ENCODE measurements around the gene DPYSL4. TPM values are rescaled to one million over a fixed set of nuclear protein-coding genes. Genes with fewer than 3 reads are reported as not detected.
"Not testable (repeated sequence)": the region's sequence is repeated elsewhere in the genome, so short reads cannot be mapped to it uniquely, and the experiment has no call there.

Gene DPYSL4
- total RNA-seq, 1 experiment from 2014 or later = not detected

DNA sequence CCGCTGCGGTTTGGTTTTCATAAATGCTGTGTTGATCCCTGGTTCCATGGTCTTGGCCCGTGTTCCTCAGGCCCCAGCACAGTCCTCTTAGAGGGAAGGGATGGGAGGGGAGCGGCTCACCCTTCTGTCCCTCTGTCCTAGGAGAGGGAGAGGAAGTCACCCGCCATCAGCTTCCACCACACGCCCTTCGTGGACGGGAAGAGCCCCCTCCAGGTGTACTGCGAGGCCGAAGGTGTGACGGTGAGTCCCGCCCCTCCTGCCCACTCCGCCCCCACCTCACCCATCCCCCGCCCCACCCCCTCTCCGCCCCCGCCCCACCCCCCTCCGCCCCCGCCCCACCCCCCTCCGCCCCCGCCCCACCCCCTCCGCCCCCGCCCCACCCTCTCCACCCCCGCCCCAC is 37.5 kb upstream of the DPYSL4 start:
- DNase-seq (ENCODE audit: low read depth) = no peak

DNA sequence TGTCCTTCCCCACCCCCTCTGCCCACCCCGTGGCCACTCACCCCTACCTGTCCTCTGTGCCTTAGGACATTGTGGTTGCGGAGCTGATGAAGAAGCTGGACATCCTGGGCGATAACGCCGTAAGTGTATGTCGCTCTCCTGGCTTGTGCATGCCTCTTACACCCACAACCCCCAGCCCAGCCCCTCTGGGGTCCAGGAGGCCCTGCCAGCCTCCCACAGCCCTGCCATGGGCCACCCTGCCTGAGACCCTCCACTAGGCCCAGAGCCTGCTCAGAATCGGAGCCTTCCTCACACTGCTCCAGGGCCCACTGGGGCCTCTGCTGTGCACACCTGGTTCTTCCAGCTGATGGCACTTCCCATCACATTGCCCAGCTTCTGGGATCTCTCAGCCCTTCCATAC is 36.8 kb upstream of the DPYSL4 start:
- DNase-seq (ENCODE audit: low read depth) = no peak

DNA sequence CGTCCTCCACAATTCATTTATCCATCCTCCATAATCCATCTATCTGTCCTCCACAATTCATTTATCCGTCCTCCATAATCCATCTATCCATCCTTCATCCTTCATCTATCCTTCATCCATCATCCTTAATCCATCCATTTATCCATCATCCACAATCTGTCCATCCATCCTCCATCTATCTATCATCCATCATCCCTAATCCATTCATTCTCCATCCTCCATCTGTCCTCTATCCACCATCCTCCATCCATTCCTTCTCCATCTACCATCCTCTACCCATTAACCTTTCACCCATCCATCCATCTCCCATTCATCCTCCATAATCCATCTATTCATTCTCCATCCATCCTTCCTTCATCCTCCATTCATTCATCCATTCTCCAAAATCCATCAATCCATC is 36.0 kb upstream of the DPYSL4 start:
- DNase-seq (ENCODE audit: low read depth) = no peak

DNA sequence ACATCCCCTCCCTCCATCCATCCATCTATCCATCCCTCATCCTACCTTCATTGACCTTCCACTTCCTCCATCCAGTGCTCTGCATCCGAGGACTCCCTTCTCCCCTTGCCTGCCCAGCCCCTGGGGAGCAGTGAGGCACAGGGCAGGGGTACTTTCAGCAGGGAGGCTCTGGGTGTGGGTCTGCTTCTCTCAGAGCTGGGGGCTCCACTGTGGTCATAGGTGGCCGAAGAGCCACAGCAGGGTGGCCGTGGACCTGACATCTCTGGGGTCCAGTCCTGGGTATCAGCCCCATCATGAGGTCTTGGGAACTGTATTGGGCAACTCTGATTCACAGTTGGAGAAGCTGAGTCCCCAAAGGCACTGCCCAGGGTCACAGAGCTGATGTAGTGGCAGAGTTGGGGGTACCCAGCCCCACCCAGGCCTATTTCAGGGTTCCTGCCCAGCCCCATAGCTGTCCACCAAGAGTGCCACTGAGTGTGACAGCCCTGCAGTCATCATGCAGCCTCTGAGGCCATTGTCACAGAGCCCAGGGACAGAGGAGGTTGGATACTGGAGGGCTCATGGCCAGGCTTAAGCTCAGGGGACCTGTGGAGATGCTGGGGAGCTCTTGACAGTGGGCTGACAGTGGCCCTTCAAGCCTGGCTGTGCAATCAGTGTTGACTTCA is 35.3 kb upstream of the DPYSL4 start:
- no peak for DNase-seq (ENCODE audit: low read depth)

DNA sequence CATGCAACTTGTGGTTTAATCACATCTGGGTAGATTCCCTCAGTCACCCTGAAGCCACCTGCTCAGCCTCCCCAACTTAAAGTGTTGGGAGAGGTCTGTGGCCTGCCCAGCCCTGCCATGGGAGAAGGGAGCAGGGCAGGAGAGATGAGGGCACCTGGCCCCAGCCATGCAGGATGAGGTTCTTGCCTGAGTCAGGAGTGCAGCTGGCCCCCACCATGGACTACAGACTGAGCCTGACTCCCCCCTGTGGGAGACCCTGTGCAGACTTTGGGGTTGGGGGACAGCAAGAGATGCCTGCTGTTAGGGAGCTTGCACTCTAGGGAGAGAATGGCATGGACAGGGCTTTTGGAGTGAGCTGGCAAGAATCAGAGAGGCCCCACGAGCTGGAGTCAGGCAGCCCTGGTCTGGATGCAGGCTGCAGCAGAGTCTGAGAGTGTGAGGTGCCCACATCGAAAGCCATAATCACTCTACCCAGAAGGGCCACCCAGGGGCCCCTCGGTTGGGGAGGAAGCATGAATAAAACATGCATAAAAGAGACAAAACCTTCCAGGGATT is 34.7 kb upstream of the DPYSL4 start:
- DNase-seq (ENCODE audit: low read depth) = no peak

DNA sequence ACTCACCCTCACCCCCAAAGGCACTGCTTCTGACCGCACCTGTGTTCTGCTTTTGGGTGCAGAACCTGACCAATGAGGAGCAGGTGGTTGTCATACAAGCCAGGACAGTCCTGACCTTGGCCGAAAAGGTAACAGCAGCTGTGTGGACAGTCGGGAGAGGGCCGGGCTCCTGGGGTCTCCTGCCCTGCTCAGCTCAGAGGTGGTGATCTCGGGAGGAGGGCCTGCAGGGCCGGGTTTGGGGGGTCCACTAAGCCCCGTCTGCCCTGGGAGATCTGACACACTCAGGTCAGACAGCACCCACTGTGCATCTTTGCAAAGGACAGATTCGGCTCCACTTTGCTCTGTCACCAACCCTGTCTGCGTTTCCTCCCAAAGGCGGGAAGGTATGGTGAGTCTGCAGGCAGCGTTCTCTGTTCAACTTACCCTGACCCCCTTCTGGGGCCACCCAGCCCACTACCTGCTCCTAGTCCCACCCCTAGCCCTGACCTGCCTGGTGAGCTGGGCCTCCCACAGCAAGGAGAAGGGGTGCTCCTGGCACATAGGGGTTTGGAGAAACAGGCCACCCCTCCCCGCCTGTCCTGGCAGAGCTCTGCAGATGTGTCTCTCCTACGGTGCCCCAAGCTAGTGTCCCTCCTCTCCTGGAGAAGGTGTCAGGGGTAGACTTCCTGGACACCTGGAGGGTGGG is 33.7 kb upstream of the DPYSL4 start:
- DNase-seq (ENCODE audit: low read depth) = no peak

DNA sequence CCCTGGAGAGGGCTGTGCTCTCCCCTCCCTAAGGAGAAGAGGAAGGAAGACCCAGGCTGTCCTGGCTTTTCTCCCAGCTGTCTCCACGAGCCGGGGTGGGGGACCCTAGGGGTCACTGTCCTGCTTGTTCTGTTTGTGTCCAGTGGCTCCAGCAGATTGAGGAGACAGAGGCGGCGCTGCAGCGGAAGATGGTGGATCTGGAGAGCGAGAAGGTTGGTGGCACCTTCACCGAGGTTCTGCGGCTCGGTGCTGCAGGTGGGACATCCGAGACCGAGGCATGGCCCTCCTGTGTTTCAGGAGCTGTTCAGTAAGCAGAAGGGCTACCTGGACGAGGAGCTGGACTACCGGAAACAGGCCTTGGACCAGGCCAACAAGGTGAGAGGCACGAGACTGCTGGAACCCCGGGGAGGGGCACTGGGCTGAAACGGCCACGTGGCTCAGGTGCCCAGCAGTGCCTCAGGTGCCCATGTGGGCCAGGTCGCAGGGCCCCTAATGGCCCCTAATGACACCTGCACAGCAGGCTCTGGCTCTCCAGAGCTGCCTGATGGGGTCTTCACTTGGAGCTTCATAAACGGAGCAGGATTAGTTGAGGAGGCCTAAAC is 33.0 kb upstream of the DPYSL4 start:
- DNase-seq (ENCODE audit: low read depth) = no peak

DNA sequence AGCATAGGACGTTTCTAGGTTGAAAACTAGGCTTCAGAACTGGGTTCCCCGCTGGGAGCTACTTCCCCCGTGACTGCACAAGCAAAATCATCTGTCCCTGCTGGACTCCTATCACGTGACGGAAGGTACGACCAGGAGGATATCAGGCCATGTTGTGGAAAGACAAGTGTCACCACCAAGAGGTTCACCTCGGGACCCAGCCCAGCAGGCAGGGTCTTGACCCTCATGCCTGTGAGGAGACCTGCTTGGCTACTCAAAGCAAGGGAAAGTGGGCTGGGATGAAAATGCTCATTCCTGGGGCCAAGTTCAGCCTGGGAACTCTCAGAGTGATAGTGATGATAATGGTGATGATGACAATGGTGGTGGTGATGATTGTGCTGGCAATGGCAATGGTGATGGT is 32.3 kb upstream of the DPYSL4 start:
- no peak for DNase-seq (ENCODE audit: low read depth)

DNA sequence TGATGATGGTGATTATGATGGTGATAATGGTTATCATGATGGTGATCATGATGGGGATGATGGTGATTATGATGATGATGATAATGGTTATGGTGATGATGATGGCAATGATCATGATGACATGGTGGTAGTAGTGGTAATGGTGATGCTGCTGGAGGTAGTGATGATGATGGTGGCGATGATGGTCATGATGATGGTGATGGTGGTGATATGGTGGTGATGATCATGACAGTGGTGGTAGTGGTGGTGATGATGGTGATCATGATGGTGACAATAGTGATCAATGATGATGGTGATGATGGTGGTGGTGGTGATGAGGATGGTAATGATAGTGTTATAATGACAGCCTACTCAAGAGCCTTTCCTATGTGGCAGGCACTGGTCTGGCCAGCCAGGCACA is 31.8 kb upstream of the DPYSL4 start:
- DNase-seq (ENCODE audit: low read depth) = no peak

DNA sequence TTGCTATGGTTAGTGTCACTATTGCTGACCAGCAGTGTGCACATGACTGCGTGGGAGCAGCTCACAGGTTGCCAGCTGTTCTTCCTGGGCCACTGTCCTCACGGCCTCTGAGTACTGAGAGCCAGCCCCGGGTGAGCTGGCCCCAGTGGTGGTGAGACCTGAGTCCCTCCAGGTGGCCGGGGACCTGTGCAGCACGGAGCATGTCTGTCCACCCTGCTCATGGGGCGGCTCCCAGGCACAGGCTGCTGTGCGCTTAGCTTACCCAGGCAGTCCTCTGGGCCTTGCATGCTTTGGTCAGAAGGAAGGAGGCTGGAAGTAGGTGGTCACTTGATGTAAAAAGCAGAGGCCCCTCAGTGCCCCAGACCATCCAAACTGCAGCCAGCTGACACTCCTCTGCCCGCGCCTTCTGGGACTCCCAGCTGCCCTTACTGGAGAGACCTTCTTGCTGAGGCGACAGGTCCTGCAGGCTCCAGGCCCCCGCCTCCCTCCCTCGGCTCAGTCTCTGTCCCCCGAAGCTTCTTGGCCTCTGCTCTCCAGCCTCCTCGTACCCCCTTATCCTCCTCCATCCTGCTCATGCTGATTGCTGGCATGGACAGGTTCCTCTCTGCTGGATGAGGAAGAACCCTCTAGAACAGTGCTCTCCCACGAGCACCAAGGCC is 30.9 kb upstream of the DPYSL4 start:
- no peak for DNase-seq (ENCODE audit: low read depth)

DNA sequence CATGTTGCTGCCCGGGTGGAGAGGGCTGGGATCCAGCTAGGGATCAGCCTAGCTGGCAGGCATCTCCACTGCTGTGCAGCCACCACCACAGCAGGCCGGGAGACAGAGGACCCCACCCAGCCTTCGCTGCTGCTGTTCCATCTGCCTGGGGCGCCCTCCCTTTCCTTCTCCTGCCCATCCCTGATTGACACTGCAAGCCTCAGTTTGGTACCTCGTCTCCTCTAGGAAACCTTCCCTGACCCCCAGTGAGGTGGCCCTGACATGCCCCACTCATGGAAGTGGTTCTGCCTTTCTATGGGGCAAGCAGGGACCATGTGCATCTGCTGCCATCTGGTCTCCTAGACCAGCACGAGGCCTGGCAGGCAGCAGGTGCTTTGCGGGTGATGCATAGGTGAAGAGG is 30.4 kb upstream of the DPYSL4 start:
- DNase-seq (ENCODE audit: low read depth) = no peak

DNA sequence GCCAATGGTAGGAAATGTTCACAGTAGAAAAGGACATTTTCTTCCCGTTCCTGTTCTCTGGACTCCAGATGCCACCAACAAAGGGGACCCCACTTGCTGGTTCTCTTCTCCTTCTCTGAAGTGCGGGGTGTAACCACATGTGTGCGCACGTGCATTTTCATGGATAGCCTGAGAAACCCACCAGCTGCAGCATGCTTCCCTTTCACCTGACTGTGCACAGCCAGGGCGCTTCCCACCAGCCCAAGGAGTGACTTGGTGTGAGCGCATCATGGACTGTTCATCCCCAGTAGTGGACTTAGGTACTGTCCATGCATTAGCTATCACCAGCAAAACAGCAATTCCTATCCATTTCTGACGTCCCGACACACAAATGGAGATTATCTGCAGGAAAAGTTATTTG is 29.6 kb upstream of the DPYSL4 start:
- DNase-seq (ENCODE audit: low read depth) = no peak

DNA sequence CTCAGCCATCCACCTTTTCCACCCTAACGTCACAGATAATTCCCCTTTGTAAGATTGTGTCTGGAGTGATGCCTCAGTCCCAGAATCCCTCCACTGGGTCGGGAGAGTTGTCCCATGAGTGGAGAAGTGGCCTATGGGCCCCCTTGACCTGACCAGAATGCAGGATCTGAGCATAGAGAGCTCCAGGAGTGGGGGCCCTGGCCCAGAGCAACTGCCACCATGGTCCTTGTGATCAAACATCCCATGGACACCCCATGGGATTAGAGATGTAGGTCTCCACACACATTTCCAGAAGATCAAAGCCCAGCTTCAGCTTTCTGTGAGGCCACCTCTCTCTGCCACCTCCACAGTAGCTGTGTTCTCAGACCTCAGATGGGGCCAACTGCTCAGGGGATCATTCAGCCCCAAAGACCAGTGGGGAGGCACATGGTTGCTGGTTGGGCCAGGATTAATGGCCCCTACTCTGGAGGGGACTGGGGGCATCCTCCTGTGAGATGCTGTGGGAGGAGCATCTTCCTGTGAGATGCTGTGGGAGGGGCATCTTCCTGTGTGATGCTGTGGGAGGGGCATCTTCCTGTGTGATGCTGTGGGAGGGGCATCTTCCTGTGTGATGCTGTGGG is 28.5 kb upstream of the DPYSL4 start:
- no peak for DNase-seq (ENCODE audit: low read depth)

DNA sequence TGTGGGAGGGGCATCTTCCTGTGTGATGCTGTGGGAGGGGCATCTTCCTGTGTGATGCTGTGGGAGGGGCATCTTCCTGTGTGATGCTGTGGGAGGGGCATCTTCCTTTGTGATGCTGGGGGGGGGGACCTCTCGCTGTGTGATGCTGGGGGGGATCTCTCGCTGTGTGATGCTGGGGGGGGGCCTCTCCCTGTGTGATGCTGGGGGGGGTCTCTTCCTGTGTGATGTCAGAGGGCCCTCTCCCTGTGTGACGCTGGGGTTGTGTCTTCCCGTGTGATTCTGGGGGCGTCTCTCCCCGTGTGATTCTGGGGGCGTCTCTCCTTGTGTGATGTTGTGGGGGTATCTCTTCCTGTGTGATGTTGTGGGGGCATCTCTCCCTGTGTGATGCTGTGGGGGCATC is 27.9 kb upstream of the DPYSL4 start:
- no peak for DNase-seq (ENCODE audit: low read depth)

DNA sequence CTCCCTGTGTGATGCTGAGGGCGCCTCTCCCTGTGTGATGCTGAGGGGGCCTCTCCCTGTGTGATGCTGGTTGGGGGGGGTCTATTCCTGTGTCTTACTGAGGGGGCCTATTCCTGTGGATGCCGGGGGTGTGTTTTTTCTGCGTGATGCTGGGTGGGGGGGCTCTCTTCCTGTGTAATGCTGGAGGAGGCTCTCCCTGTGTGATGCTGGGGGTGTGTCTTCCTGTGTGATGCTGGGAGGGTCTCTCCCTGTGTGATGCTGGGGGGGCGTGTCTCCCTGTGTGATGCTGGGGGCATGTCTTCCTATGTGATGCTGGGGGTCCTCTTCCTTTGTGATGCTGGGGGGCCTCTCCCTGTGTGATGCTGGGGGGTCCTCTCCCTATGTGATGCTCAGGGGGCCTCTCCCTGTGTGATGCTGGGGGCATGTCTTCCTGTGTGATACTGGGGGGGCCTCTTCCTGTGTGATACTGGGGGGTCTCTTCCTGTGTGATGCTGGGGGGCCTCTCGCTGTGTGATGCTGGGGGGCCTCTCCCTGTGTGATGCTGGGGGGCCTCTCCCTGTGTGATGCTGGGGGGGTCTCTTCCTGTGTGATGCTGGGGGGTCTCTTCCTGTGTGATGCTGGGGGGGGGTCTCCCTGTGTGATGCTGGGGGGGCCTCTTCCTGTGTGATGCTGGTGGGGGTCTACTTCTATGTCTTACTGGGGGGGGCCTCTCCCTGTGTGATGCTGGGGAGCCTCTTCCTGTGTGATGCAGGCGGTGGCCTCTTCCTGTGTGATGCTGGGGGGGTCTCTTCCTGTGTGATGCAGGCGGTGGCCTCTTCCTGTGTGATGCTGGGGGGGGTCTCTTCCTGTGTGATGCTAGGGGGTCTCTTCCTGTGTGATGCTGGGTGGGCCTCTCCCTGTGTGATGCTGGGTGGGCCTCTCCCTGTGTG is 27.2 kb upstream of the DPYSL4 start:
- DNase-seq (ENCODE audit: low read depth) = not testable (repeated sequence)

DNA sequence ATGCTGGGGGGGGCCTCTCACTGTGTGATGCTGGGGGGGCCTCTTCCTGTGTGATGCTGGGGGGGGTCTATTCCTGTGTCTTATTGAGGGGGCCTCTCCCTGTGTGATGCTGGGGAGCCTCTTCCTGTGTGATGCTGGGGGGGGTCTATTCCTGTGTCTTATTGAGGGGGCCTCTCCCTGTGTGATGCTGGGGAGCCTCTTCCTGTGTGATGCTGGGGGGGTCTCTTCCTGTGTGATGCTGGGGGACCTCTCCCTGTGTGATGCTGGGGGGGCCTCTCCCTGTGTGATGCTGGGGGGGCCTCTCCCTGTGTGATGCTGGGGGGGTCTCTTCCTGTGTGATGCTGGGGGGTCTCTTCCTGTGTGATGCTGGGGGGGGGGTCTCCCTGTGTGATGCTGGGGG is 26.5 kb upstream of the DPYSL4 start:
- not testable (repeated sequence) for DNase-seq (ENCODE audit: low read depth)

DNA sequence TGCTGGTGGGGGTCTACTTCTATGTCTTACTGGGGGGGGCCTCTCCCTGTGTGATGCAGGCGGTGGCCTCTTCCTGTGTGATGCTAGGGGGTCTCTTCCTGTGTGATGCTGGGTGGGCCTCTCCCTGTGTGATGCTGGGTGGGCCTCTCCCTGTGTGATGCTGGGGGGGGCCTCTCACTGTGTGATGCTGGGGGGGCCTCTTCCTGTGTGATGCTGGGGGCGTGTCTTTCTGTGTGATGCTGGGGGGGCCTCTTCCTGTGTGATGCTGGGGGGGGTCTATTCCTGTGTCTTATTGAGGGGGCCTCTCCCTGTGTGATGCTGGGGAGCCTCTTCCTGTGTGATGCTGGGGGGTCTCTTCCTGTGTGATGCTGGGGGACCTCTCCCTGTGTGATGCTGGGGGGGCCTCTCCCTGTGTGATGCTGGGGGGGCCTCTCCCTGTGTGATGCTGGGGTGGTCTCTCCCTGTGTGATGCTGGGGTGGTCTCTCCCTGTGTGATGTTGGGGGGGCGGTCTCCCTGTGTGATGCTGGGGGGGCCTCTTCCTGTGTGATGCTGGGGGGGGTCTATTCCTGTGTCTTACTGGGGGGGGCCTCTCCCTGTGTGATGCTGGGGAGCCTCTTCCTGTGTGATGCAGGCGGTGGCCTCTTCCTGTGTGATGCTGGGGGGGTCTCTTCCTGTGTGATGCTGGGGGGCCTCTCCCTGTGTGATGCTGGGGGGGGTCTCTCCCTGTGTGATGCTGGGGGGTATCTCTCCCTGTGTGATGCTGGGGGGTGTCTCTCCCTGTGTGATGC is 25.7 kb upstream of the DPYSL4 start:
- not testable (repeated sequence) for DNase-seq (ENCODE audit: low read depth)

DNA sequence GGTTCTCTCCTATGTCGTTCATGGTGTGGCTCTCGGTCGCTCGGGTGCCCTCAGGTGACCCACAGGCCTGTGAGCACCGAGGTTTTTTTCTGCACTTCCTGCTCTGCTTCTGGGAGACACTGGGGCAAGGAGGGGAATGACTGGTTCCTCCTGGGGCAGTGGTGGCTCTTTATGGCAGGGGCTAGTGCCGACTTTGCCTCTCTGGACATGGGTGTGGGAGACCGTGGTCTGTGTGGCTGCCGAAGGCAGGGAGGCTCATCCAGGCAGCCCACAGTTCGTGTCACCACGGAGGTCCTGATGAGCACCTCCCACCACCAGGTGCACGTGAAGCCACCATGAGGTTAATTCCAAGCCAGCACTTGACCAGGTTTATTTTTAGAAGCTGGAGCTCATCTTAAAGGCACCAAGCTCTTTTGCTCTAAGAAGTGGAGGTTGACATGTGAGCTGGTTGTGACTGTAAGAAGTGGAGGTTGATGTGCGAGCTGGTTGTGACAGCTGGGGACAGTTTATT is 24.7 kb upstream of the DPYSL4 start:
- no peak for DNase-seq (ENCODE audit: low read depth)

DNA sequence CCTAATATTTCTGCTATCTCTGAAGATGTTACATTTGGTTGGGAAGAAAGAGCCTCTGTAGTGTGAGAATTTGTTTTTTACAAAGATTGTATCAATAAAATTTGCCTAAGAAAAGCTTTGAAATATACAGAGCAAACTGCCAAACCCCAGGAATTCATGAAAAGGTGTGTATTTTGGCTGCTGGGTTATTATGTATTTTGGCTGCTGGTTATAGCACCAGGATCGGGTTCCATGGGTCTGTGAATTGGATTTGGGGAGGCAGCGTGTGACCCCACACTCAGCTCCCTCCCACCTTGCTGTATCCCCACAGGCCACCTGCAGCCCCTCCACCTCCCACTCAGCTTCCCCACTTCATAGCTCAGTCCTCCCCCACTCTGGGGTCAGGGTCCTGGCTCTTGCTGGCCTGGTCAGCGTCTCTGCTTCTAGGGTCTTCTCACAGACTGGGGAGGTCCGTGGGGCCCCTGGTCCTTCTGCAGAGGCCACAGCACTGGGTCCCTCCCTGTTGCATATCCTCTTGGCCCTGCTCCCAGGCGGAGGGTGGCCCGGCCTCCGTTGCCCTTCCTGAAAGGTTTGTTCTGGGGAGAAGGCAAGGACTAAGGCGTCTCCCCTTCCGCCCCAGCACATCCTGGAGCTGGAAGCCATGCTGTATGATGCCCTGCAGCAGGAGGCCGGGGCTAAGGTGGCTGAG is 24.0 kb upstream of the DPYSL4 start:
- no peak for DNase-seq (ENCODE audit: low read depth)
